Heart right ventricle (tissue), 16 donors: Measurements from ENCODE around the gene PLD1. TPM values are rescaled to one million over a fixed set of nuclear protein-coding genes. Genes with fewer than 3 reads are reported as not detected.

Experiments
- ATAC-seq, 8 donors: fragments of 200-7000 bp; cut with Tn5 transposase; one replicate each; pipeline ENCODE4 v1.9.1; 2020; ENCODE audit warnings: mild to moderate bottlenecking in 8 of 8, moderate library complexity in 8 of 8, moderate number of reproducible peaks in 1 of 8
- DNase-seq, 2 donors: peaks; one replicate each; pipeline ENCODE4 v3.0.0-alpha.2; 2020
- H3K27ac ChIP-seq, 10 donors: fragments of 200-600 bp; sonication (generic) in 2 of 10; one replicate each; pipeline versions ENCODE4 v1.5.0 to v1.8.0; 2020 to 2022; ENCODE audit warnings: mild to moderate bottlenecking in 3 of 10
- H3K27me3 ChIP-seq, 7 donors: fragments of 200-600 bp; one replicate each; pipeline ENCODE4 v1.8.0; 2021 to 2022; ENCODE audit warnings: mild to moderate bottlenecking in 2 of 7
- H3K36me3 ChIP-seq, 9 donors: fragments of 200-600 bp; sonication (generic) in 1 of 9; one replicate each; pipeline versions ENCODE4 v1.5.0 to v1.8.0; 2020 to 2022; ENCODE audit warnings: mild to moderate bottlenecking in 2 of 9
- H3K4me1 ChIP-seq, 9 donors: fragments of 200-600 bp; sonication (generic) in 1 of 9; one replicate each; pipeline versions ENCODE4 v1.5.0 to v1.8.0; 2020 to 2022; ENCODE audit warnings: mild to moderate bottlenecking in 4 of 9
- H3K4me3 ChIP-seq, 10 donors: fragments of 200-600 bp; sonication (generic) in 2 of 10; one replicate each; pipeline versions ENCODE4 v1.5.0 to v1.8.0; 2020 to 2022; ENCODE audit warnings: mild to moderate bottlenecking in 7 of 10, moderate library complexity in 2 of 10
- H3K9me3 ChIP-seq, 11 donors: fragments of 200-600 bp in 10 of 11; sonication (generic) in 2 of 11; one replicate each; pipeline versions ENCODE4 v1.5.0 to v1.8.0; 2013 to 2022; ENCODE audit warnings: mild to moderate bottlenecking in 2 of 11, control low read depth in 1 of 11, moderate library complexity in 1 of 11
- WGBS, 2 donors: extraction: QIAGEN DNeasy Blood & Tissue Kit; methylation state at CpG; one replicate each; pipeline ENCODE4 v1.1.7; 2013; ENCODE audit warnings: inconsistent platforms in 1 of 2; 5-methylcytosine and 5-hydroxymethylcytosine counted together
- intact Hi-C, 10 donors: fragments of 100-400 bp; cut with DNase I; formaldehyde crosslinking; loops; one replicate each; pipeline versions ENCODE4 v1.11.1 to v1.14.2; 2022
- polyA plus RNA-seq, 2 donors: library from polyadenylated mRNA; stranded (reverse); fragments of 200-250 nt; gene quantifications; one replicate each; pipeline ENCODE4 v1.2.3, GENCODE V29; 2013
- total RNA-seq, 10 donors: library from RNA; stranded (reverse); fragmentation: NEBNext Ultra II Directional in 3 of 10; extraction: Animal tissue kit (Norgen Biotek cat#: 25700) in 3 of 10; gene quantifications; one replicate each; pipeline versions ENCODE4 v1.2.1 to v1.2.4, GENCODE V29; 2021 to 2023
- TF ChIP-seq, protein P1 (sequence below), 9 donors: fragments of 200-600 bp; sonication (generic) in 2 of 9; IDR thresholded peaks; one replicate each; pipeline versions ENCODE4 v1.5.0 to v1.8.0; 2021 to 2022; ENCODE audit warnings: antibody characterized with exemption in 9 of 9, mild to moderate bottlenecking in 5 of 9, moderate library complexity in 1 of 9
- donor health status: Arrhythmogenic right ventricular cardiomyopathy.
- donor health status: ischemic (EF 13 %, LVEDD 7.1; RV severe dilation, severe dysfunction).
- donor health status: healthy with polysubstance abuse.
- donor health status: DM: no; HTN: yes; CAD: no.
- donor health status: DM: no; HTN: no; CAD: no.
- donor health status: ischemic (EF 25% LVEDD 6.9; RV normal size, moderate dysfunction).
- donor health status: ischemic (EF 25% LVEDD 5.7; RV mildly dilated, moderate dysfunction).
- donor health status: healthy.
- donor health status: DM: yes; HTN: yes; CAD: no.
- donor health status: Ischemic cardiomyopathy.
- donor health status: ischemic (EF 35%, LVEDD 5.7; RV mildly dilated, moderate dysfunction).
- donor health status: nonischemic (EF 11% LVEDD 7.7; RV severe dilation, severe dysfunction).
- donor health status: DM: yes; HTN: yes; CAD: no.
- donor health status: PGD.
- donor health status: ischemic (EF 29% LVEDD 5.4; RV normal size, mild dysfunction).
- donor health status: nonischemic (EF 23%, LVEDD 6.1; RV moderate dilation, normal function).

PLD1 gene
- total and polyA plus RNA-seq, 12 donors, result 10.5 to 83.3 (median 62.9) TPM

DNA sequence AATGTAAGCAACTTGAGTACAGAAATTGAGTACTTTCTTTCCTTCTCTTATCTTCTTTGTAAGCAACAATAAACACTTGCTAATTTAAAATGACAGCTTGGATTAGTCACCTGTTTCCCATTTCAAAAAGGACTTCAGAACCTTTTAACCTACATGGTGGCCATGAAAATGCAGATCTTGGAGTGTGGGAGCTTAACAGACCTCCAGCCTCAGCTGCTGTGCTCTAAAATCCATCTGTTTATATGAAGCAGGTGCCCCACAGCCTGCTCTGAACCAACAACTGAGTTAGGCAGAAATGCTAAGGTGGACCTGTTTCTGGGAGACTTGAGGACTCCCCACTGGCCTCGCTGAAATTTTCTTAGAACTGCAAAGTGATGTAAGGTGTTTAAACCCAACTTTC is 259.0 kb downstream of the PLD1 start:
- Histone ChIP-seq H3K27me3 (no peaks in the 10 kb centered on the region), H3K9me3 (no peaks in the 10 kb centered on the region), H3K4me3 (no peak overlapping the region), H3K4me1 (peaks cover 0 to 16% (median under 1%) of the 10 kb centered on the region in 9 donors), H3K36me3 (no peaks in the 10 kb centered on the region), H3K27ac (no peak overlapping the region)
- ATAC-seq (no peak), DNase-seq (no peak)
- TF ChIP-seq, protein P1, sequence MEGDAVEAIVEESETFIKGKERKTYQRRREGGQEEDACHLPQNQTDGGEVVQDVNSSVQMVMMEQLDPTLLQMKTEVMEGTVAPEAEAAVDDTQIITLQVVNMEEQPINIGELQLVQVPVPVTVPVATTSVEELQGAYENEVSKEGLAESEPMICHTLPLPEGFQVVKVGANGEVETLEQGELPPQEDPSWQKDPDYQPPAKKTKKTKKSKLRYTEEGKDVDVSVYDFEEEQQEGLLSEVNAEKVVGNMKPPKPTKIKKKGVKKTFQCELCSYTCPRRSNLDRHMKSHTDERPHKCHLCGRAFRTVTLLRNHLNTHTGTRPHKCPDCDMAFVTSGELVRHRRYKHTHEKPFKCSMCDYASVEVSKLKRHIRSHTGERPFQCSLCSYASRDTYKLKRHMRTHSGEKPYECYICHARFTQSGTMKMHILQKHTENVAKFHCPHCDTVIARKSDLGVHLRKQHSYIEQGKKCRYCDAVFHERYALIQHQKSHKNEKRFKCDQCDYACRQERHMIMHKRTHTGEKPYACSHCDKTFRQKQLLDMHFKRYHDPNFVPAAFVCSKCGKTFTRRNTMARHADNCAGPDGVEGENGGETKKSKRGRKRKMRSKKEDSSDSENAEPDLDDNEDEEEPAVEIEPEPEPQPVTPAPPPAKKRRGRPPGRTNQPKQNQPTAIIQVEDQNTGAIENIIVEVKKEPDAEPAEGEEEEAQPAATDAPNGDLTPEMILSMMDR (IDR thresholded peaks at IDR 0.05), result no peak
- WGBS, 2 donors, result 88 to 97% methylated on average over 1 of the region's 1 CpG
- intact Hi-C loops, result loop anchor here in 2 of 10 donors (10.0 kb wide), 1 partner anchor 86 kb away; the partner anchor contains the start of gene TNIK (in 2 of the 2)

Other genes with a start within 250 kb of the PLD1 start
- not detected for gene TMEM212, start 32.9 kb upstream of the PLD1 start, total RNA-seq
- not detected for gene TMEM212, start 32.9 kb upstream of the PLD1 start, polyA plus RNA-seq
- 100 to 1,000 TPM in 2 of 10 donors, 10 to 100 TPM in 8; 65.6 to 118 (median 89.0) TPM for gene FNDC3B, start 229.1 kb upstream of the PLD1 start, total RNA-seq
- 10 to 100 TPM in 1 of 2 donors, 1 to 10 TPM in 1; 9.7 to 17.1 TPM for gene FNDC3B, start 229.1 kb upstream of the PLD1 start, polyA plus RNA-seq